GM12874 (cell line): Measurements from ENCODE around the gene SLC7A7.

Experiments
- CTCF ChIP-seq: IDR thresholded peaks from 2 replicates; pipeline ENCODE4 v1.5.1; 2011; ENCODE audit warnings: low read depth, mild to moderate bottlenecking, control low read depth, low read length, moderate library complexity; ENCODE audit not compliant: insufficient read depth

SLC7A7 gene

GRCh38 chr14:22845103-22845394 lies 29.8 kb upstream of the SLC7A7 start:
- TF ChIP-seq CTCF = no peak

DNA sequence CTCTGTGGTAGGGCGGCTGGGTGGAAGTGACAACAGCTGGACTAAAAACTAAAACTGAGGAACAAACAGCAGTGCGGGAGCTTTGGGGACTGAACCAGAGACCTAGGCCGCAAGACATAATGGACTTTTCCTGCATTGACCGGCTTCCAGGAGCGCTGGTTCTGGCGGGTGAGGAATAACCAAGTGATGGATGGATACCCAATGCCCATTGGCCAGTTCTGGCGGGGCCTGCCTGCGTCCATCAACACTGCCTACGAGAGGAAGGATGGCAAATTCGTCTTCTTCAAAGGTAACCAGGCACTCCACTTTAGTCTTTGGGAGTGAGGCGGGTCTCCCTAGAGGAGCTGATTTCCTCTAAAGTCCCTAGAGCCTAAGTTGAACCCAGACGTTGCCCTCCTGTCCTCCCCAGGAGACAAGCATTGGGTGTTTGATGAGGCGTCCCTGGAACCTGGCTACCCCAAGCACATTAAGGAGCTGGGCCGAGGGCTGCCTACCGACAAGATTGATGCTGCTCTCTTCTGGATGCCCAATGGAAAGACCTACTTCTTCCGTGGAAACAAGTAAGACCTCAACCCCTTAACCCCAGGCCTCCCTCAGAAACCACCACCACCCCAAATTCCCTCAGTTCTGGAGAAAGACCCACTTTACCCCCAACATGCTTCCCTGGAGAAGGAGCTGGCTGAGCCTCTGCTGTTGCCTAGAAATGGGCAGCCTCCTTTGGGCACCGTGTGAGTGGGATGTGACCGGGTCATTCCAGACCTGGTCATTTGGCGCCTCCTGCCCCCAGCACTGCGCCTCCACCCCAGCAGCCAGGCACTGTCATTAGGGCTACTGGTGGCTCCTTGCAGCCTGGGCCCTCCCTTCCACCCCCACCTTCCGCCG lies 29.2 kb upstream of the SLC7A7 start:
- no peak for TF ChIP-seq CTCF

GRCh38 chr14:22843123-22843925 lies 28.1 kb upstream of the SLC7A7 start:
- no peak for TF ChIP-seq CTCF

- no peak for TF ChIP-seq CTCF
Measured at GRCh38 chr14:22842211-22843122, 27.2 kb upstream of the SLC7A7 start.

GRCh38 chr14:22841769-22842168 lies 26.5 kb upstream of the SLC7A7 start:
- TF ChIP-seq CTCF = no peak

DNA sequence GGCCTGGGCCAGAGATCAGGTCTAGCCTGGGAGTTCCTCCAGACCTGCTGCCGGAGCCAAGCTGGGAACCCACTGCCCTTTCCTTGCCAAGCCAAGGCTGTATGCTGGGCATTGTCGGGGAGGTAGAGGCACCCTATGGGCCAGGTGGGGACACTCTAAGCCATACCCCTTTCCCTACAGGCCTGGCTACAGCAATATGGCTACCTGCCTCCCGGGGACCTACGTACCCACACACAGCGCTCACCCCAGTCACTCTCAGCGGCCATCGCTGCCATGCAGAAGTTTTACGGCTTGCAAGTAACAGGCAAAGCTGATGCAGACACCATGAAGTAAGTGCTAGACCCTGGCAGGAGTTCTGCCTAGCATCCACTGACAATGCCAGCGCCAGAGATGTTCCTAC lies 26.1 kb upstream of the SLC7A7 start:
- no peak for TF ChIP-seq CTCF
